ENCODE measurements around the gene MCC. TPM values are rescaled to one million over a fixed set of nuclear protein-coding genes. Genes with fewer than 3 reads are reported as not detected.

Gene MCC
- total RNA-seq, 2 donors from 2014 or later, result 7.5 to 9.9 TPM

- no peak for ATAC-seq
- no peak overlapping the region for H3K27ac ChIP-seq
- TF ChIP-seq POLR2A (IDR thresholded peaks at IDR 0.05), result no peak
- TF ChIP-seq, protein P1, sequence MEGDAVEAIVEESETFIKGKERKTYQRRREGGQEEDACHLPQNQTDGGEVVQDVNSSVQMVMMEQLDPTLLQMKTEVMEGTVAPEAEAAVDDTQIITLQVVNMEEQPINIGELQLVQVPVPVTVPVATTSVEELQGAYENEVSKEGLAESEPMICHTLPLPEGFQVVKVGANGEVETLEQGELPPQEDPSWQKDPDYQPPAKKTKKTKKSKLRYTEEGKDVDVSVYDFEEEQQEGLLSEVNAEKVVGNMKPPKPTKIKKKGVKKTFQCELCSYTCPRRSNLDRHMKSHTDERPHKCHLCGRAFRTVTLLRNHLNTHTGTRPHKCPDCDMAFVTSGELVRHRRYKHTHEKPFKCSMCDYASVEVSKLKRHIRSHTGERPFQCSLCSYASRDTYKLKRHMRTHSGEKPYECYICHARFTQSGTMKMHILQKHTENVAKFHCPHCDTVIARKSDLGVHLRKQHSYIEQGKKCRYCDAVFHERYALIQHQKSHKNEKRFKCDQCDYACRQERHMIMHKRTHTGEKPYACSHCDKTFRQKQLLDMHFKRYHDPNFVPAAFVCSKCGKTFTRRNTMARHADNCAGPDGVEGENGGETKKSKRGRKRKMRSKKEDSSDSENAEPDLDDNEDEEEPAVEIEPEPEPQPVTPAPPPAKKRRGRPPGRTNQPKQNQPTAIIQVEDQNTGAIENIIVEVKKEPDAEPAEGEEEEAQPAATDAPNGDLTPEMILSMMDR (IDR thresholded peaks at IDR 0.05), result no peak
- H3K9me3 ChIP-seq, result no peaks in the 10 kb centered on the region
- WGBS, 2 donors, result 42 to 81% methylated on average over 1 of the region's 1 CpG
- no peak overlapping the region for H3K4me3 ChIP-seq
- no peaks in the 10 kb centered on the region for H3K36me3 ChIP-seq (replicated peaks in 1 of 2; ENCODE audit: insufficient read depth in 1 of 2, low read depth in 2 of 2)
- H3K27me3 ChIP-seq, result no peaks in the 10 kb centered on the region
- intact Hi-C loops (cut with DNase I), result no loop called here
- DNase-seq, result no peak
- H3K4me1 ChIP-seq, result no peaks in the 10 kb centered on the region
Measured at GRCh38 chr5:113145757-113146387, 342.4 kb downstream of the MCC start.

GRCh38 chr5:113142186-113142585 is 346.1 kb downstream of the MCC start:
- no peak for TF ChIP-seq POLR2A (IDR thresholded peaks at IDR 0.05)
- TF ChIP-seq, protein P1 (IDR thresholded peaks at IDR 0.05), result no peak
- Histone ChIP-seq H3K4me1 (no peaks in the 10 kb centered on the region), H3K36me3 (replicated peaks in 1 of 2; ENCODE audit: insufficient read depth in 1 of 2, low read depth in 2 of 2) (no peaks in the 10 kb centered on the region), H3K4me3 (no peak overlapping the region), H3K27me3 (no peaks in the 10 kb centered on the region), H3K27ac (no peak overlapping the region), H3K9me3 (no peaks in the 10 kb centered on the region)
- no peak for ATAC-seq
- 84 to 86% methylated on average over 4 of the region's 4 CpGs for WGBS, 2 donors
- intact Hi-C loops (cut with DNase I), result no loop called here
- DNase-seq, result no peak

DNA sequence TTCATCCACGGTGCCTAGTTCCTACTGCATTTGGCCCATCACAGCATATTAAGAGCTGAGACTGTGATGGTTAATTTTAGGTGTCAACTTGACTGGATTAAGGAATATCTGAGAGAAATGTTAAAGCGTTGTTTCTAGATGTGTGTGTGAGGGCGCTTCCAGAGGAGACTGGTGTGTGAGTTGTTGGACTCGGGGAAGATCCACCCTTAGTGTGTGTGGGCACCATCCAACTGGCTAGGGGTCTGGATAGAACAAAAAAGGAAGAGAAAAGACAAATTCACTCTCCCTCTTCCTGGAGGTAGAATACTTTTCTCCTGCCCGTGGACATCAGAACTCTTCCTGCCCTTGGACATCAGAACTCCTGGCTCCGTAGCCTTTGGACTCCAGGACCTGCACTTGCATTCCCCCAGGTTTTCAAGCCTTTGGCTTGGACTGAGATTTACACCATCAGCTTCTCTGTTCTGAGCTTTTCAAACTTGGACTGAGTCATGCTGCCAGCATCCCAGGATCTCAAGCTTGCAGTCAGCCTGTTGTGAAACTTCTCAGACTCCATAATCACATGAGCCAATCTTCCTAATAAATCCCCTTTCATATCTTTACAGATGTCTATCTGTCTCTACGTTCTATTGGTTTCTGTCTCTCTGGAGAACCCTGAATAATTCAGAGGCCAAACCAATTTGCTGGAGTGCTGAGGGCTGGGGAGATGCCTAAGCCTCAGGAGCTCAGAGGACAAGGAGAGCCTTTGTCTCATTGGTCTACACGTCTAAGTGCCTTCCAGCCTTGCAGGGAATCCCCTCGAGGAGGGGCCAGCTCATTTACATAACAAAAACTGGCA is 347.2 kb downstream of the MCC start:
- intact Hi-C loops (cut with DNase I), result no loop called here
- no peak overlapping the region for H3K4me3 ChIP-seq
- ATAC-seq, result no peak

GRCh38 chr5:113133211-113133975 is 354.9 kb downstream of the MCC start:
- Histone ChIP-seq H3K36me3 (replicated peaks in 1 of 2; ENCODE audit: insufficient read depth in 1 of 2, low read depth in 2 of 2) (no peaks in the 10 kb centered on the region), H3K27ac (no peak overlapping the region), H3K9me3 (no peaks in the 10 kb centered on the region), H3K4me3 (no peak overlapping the region), H3K27me3 (no peaks in the 10 kb centered on the region), H3K4me1 (no peaks in the 10 kb centered on the region)
- no peak for ATAC-seq
- no peak for DNase-seq
- intact Hi-C loops (cut with DNase I), result no loop called here
- no peak for TF ChIP-seq POLR2A (IDR thresholded peaks at IDR 0.05)
- TF ChIP-seq, protein P1 (IDR thresholded peaks at IDR 0.05), result no peak
- 95 to 96% methylated on average over 3 of the region's 3 CpGs for WGBS, 2 donors

More for the DNA sequence above, 347.2 kb downstream of the MCC start:
- WGBS, 2 donors, result 66 to 68% methylated on average over 9 of the region's 9 CpGs
- Histone ChIP-seq H3K9me3 (no peaks in the 10 kb centered on the region), H3K36me3 (replicated peaks in 1 of 2; ENCODE audit: insufficient read depth in 1 of 2, low read depth in 2 of 2) (no peaks in the 10 kb centered on the region), H3K27ac (no peak overlapping the region), H3K4me1 (no peaks in the 10 kb centered on the region), H3K27me3 (no peaks in the 10 kb centered on the region)
- TF ChIP-seq POLR2A (IDR thresholded peaks at IDR 0.05), result no peak
- TF ChIP-seq, protein P1 (IDR thresholded peaks at IDR 0.05), result no peak
- DNase-seq, result peak in 2 of 4 donors; percentile 10 to 18
